OCI-LY1 (cell line): ENCODE results near the gene DBN1.
A peak's percentile ranks its signal among the peaks of the same experiment; 100 is the strongest.

Experiments
- H2AFZ ChIP-seq: fragments of 200-600 bp; sonication (generic), shearing (Covaris generic); 2 replicates; pipeline ENCODE4 v1.6.0; 2014; ENCODE audit warnings: antibody characterized with exemption, mild to moderate bottlenecking, low read length
- H3F3A ChIP-seq: fragments of 200-600 bp; sonication (generic), shearing (Covaris generic); 2 replicates; pipeline ENCODE4 v1.6.0; 2014; ENCODE audit warnings: mild to moderate bottlenecking, antibody characterized with exemption, low read length, moderate library complexity; ENCODE audit not compliant: insufficient read depth
- H3K27ac ChIP-seq: fragments of 200-600 bp; sonication (generic); 2 replicates; pipeline ENCODE4 v1.5.1; 2014; ENCODE audit warnings: low read length, mixed run types, mild to moderate bottlenecking, low read depth; ENCODE audit not compliant: poor library complexity, severe bottlenecking
- H3K27me3 ChIP-seq: fragments of 200-600 bp; sonication (generic); 2 replicates; pipeline ENCODE4 v1.6.0; 2014; ENCODE audit warnings: antibody characterized with exemption, mild to moderate bottlenecking, low read length, moderate library complexity; ENCODE audit not compliant: insufficient read depth
- H3K36me3 ChIP-seq: fragments of 200-600 bp; sonication (generic); 2 replicates; pipeline ENCODE4 v1.6.1; 2014; ENCODE audit warnings: mild to moderate bottlenecking, antibody characterized with exemption, low read length, moderate library complexity, mixed read lengths; ENCODE audit not compliant: insufficient read depth
- H3K4me1 ChIP-seq: fragments of 200-600 bp; sonication (generic); 2 replicates; pipeline ENCODE4 v1.5.1; 2014; ENCODE audit warnings: mild to moderate bottlenecking, low read length, moderate library complexity; ENCODE audit not compliant: insufficient read depth, severe bottlenecking
- H3K4me2 ChIP-seq: fragments of 200-600 bp; sonication (generic), shearing (Covaris generic); 2 replicates; pipeline ENCODE4 v1.6.1; 2014; ENCODE audit warnings: low read length
- H3K4me3 ChIP-seq: fragments of 200-600 bp; sonication (generic); 2 replicates; pipeline ENCODE4 v1.5.1; 2014; ENCODE audit warnings: low read length, low read depth, mild to moderate bottlenecking, mixed read lengths; ENCODE audit not compliant: poor library complexity, severe bottlenecking
- H3K79me2 ChIP-seq: fragments of 200-600 bp; shearing (Covaris generic); 2 replicates; pipeline ENCODE4 v1.6.1; 2016; ENCODE audit warnings: mixed run types, low read length, mixed read lengths; ENCODE audit not compliant: insufficient read depth
- H3K9ac ChIP-seq: fragments of 200-600 bp; sonication (generic), shearing (Covaris generic); 2 replicates; pipeline ENCODE4 v1.6.1; 2014; ENCODE audit warnings: mild to moderate bottlenecking, low read length, mixed read lengths
- H3K9me2 ChIP-seq: fragments of 200-600 bp; sonication (generic), shearing (Covaris generic); 2 replicates; pipeline ENCODE4 v1.6.1; 2014; ENCODE audit warnings: low read depth, mild to moderate bottlenecking, low read length, mixed read lengths
- H3K9me3 ChIP-seq: fragments of 200-600 bp; shearing (Covaris generic); 2 replicates; pipeline ENCODE4 v1.6.1; 2014; ENCODE audit warnings: low read length, mixed read lengths
- H4K20me1 ChIP-seq: fragments of 200-600 bp; sonication (generic), shearing (Covaris generic); 2 replicates; pipeline ENCODE4 v1.6.0; 2016; ENCODE audit warnings: mild to moderate bottlenecking, low read length; ENCODE audit not compliant: insufficient read depth
- EZH2 ChIP-seq: fragments of 200-600 bp; sonication (generic), shearing (Covaris generic); IDR thresholded peaks from 2 replicates; pipeline ENCODE4 v1.8.0; 2017; ENCODE audit warnings: borderline replicate concordance, mixed run types, mild to moderate bottlenecking, antibody characterized with exemption, low read length, moderate library complexity, mixed read lengths
- TF ChIP-seq, protein P1 (sequence below): fragments of 200-600 bp; sonication (generic), shearing (Covaris generic); IDR thresholded peaks from 2 replicates; pipeline ENCODE4 v1.5.1; 2017; ENCODE audit warnings: mild to moderate bottlenecking, antibody characterized with exemption, low read length, moderate library complexity, mixed read lengths

DBN1 gene

DNA sequence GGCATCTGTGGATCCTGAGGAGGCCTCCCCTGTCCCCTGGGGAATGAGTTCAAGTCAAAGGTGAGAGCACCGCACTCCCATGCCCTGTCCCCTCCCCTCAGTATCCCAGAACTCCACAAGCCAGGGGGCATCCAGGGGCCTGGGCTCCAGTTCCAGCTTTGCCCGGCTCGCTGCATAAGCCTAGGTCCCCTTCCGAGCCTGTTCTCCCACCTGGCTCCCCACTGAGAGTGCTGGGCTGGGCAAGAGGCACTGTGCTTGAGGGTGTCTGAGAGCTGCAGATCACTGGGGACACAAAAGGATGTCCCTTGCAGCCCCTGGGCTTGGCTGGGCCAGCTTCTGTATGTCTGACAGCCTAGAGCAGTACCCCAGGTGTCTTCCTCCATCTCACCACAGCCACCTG, 31.6 kb upstream of the DBN1 start:
- TF ChIP-seq, protein P1, sequence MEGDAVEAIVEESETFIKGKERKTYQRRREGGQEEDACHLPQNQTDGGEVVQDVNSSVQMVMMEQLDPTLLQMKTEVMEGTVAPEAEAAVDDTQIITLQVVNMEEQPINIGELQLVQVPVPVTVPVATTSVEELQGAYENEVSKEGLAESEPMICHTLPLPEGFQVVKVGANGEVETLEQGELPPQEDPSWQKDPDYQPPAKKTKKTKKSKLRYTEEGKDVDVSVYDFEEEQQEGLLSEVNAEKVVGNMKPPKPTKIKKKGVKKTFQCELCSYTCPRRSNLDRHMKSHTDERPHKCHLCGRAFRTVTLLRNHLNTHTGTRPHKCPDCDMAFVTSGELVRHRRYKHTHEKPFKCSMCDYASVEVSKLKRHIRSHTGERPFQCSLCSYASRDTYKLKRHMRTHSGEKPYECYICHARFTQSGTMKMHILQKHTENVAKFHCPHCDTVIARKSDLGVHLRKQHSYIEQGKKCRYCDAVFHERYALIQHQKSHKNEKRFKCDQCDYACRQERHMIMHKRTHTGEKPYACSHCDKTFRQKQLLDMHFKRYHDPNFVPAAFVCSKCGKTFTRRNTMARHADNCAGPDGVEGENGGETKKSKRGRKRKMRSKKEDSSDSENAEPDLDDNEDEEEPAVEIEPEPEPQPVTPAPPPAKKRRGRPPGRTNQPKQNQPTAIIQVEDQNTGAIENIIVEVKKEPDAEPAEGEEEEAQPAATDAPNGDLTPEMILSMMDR: no peak
- peaks cover 74% of the 10 kb centered on the region for H3K4me1 ChIP-seq

DNA sequence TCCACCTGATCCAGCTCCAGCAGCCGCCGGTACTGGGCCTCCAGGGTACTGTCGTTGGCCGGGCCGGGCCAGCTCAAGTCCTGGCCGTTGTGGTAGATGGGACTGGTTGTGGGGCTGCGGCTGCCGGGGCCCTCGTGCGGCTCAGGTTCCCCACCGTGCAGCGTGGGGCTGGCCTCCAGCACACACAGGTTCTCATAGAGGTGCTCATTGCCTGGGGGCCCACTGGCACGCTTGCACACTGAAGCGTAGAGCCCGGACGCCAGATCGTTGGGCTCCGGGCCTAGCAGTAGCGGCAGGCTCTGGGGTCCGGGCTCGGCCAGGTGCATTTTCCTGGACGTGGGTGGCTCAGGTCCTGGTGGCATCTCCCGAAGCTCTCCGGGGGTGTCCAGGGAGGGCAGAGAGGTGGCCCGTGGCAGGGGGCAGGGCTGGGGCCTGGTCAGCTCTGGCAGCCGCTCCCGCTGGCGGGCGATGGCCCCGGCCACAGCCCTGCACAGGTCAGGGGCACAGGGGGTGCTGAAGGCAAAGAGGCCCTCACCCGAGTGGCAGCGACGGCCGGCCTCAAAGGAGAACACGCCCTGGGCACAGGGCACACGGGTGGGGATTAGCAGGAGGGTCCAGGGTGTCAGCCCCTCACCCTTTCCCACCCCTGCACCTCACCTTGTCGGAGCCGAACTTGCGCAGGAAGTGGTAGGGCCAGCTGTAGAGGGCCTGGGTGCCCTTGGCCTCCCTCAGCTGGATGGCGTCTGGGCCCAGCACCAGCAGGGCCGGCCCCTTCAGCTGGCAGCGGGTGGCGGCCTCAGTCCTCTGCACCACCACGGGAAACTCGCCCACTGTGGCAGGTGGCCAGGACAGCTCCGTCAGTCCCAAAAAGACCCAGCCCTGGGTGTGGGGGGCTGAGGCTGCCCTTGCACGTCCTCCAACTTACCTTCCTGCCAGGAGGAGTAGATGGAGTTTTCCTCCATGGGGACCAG, 30.9 kb upstream of the DBN1 start:
- H3K4me1 ChIP-seq: peaks cover 67% of the 10 kb centered on the region
- H3F3A ChIP-seq: peaks cover 7% of the 10 kb centered on the region; the same call in 1 of the 2 replicates
- H3K9me3 ChIP-seq: no peaks in the 10 kb centered on the region
- TF ChIP-seq, protein P1: no peak
- TF ChIP-seq EZH2: no peak
- no peak overlapping the region for H3K9ac ChIP-seq
- no peaks in the 10 kb centered on the region for H3K9me2 ChIP-seq
- H3K27me3 ChIP-seq: no peaks in the 10 kb centered on the region
- H4K20me1 ChIP-seq: no peaks in the 10 kb centered on the region
- no peaks in the 10 kb centered on the region for H3K79me2 ChIP-seq
- H3K4me3 ChIP-seq: no peak overlapping the region
- H3K4me2 ChIP-seq: no peak overlapping the region
- H3K27ac ChIP-seq: peak overlapping the region; percentile 81
- peaks cover 52% of the 10 kb centered on the region for H3K36me3 ChIP-seq
- no peak overlapping the region for H2AFZ ChIP-seq

More for the DNA sequence above, 31.6 kb upstream of the DBN1 start:
- H3K4me3 ChIP-seq: no peak overlapping the region
- H3K9ac ChIP-seq: no peak overlapping the region
- peaks cover 7% of the 10 kb centered on the region; the same call in 1 of the 2 replicates for H3F3A ChIP-seq
- H3K4me2 ChIP-seq: no peak overlapping the region
- H3K27me3 ChIP-seq: no peaks in the 10 kb centered on the region
- no peaks in the 10 kb centered on the region for H3K9me2 ChIP-seq
- peak overlapping the region; percentile 9 for H3K27ac ChIP-seq
- H2AFZ ChIP-seq: no peak overlapping the region
- no peaks in the 10 kb centered on the region for H3K9me3 ChIP-seq
- H4K20me1 ChIP-seq: no peaks in the 10 kb centered on the region
- no peaks in the 10 kb centered on the region for H3K79me2 ChIP-seq
- H3K36me3 ChIP-seq: peaks cover 52% of the 10 kb centered on the region

DNA sequence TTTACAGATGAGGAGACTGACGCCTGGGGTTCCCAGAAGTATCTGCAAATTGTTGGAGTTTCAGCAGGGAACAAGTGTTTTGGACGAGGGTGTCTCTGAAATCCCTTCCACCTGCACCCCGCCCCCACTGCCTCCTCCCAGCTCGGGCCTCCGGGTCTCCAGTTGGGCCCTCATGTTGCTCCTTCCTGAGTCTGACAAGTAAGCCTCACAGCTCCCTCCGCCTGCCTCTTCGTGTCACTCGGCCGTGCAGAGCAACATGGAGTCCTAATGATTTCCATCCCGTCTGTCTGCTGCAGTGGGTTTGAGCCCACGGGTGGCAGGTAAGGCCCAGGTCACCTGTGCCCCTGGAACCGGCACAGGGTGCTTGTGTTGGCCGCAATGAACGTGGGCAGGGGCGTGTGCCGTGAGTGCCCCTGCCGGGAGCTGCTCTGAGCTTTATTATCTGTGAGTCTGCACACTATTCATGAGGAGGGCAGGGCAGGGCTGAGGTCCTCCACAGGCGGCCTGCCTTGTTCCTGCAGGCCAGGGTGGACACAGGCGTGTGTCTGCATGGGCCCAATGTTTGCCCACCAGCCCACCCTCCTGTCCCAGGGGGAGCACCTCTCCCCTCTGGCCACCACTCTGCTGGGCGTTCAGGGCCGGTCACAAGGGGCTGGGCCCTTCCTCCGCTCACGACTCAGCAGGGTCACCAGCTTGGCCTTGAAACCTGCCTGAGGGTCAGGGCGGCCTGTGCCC, 30.1 kb upstream of the DBN1 start:
- Histone ChIP-seq H3K27me3 (no peaks in the 10 kb centered on the region), H3K9ac (no peak overlapping the region; the same call in 1 of the 2 replicates), H2AFZ (no peak overlapping the region), H3F3A (peaks cover 7% of the 10 kb centered on the region; the same call in 1 of the 2 replicates), H3K9me2 (no peaks in the 10 kb centered on the region), H3K4me3 (no peak overlapping the region), H4K20me1 (no peaks in the 10 kb centered on the region), H3K79me2 (no peaks in the 10 kb centered on the region), H3K9me3 (no peaks in the 10 kb centered on the region), H3K36me3 (peaks cover 51% of the 10 kb centered on the region), H3K4me1 (peaks cover 59% of the 10 kb centered on the region), H3K4me2 (0 out of 2 replicates have a peak overlapping the region, but pooled peaks have one; percentile 5), H3K27ac (peak overlapping the region; percentile 81)
- TF ChIP-seq EZH2: no peak
